GM12891 (cell line): ENCODE results near the gene RBL2.

Experiments
- PAX5 ChIP-seq: IDR thresholded peaks from 2 replicates; pipeline ENCODE4 v1.6.1; 2011; ENCODE audit warnings: low read length, moderate library complexity, mild to moderate bottlenecking; ENCODE audit not compliant: insufficient read depth, severe bottlenecking
- POLR2A ChIP-seq: IDR thresholded peaks from 2 replicates; pipeline ENCODE4 v1.6.1; 2011; ENCODE audit warnings: low read depth, low read length, control low read depth
- POLR2AphosphoS5 ChIP-seq: IDR thresholded peaks from 2 replicates; pipeline ENCODE4 v1.6.1; 2011; ENCODE audit warnings: low read depth, low read length, control low read depth
- SPI1 ChIP-seq: IDR thresholded peaks from 2 replicates; pipeline ENCODE4 v1.6.1; 2011; ENCODE audit warnings: low read depth, low read length, control low read depth
- TAF1 ChIP-seq: IDR thresholded peaks from 2 replicates; pipeline ENCODE4 v1.6.1; 2011; ENCODE audit warnings: low read depth, low read length, control low read depth

DNA sequence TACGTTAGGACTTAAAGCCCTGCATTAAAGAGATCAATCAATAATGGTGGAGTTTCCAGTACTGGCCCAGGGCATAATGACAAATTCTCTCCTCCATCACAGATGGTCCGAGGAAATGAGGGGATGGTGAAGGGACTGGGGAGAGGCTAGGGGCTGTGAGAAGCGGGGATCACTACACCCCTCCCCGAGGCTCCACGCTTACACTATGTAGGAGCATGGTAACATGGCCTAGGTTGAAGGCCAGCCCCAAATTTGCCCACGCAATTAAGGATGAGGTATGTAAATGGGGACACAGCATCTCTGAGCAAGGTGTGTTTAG, 76.8 kb downstream of the RBL2 start:
- no peak for TF ChIP-seq POLR2AphosphoS5
- no peak for TF ChIP-seq POLR2A
- TF ChIP-seq SPI1 = no peak
- no peak for TF ChIP-seq TAF1
- TF ChIP-seq PAX5 = no peak
